ENCODE data around the gene DENR. TPM values are rescaled to one million over a fixed set of nuclear protein-coding genes. Genes with fewer than 3 reads are reported as not detected.
"Not testable (repeated sequence)": the region's sequence is repeated elsewhere in the genome, so short reads cannot be mapped to it uniquely, and the experiment has no call there.

Gene DENR
- total and polyA plus RNA-seq, 2 of the 8 experiments (the other 6 are each of a cell fraction or from before 2014, with no cell fraction given) = 26.9 to 84.0 TPM

DNA sequence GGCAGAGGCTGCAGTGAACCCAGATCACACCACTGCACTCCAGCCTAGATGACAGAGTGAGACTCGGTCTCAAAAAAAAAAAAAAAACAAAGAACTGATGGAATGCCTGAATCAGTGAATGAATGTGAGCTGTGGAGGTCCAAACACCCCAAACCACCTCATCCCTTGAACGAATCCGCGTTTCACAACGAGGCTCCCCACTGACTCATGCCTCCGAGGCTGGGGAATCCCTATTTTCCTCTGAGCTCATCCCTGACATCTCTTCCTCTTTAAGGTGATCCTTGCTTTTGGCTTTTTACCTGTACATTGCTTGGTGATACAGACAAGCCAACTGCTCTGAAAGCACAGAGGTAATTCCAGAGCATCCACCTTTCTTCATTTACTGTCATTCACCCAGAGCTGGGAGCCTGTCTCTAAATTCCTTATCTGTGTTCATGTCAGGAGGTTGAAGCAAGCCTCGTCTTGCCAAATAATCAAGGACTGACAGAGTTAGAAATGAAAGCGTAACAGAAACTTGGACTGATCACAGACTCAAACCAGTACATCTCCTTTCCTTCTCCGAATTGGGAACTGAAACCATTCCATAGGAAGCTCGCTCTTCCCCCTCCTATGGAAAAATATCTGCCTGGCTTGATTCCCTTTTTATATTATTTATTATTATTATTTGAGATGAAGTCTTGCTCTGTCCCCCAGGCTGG, 39.0 kb upstream of the DENR start:
- not testable (repeated sequence) for FAIRE-seq

DNA sequence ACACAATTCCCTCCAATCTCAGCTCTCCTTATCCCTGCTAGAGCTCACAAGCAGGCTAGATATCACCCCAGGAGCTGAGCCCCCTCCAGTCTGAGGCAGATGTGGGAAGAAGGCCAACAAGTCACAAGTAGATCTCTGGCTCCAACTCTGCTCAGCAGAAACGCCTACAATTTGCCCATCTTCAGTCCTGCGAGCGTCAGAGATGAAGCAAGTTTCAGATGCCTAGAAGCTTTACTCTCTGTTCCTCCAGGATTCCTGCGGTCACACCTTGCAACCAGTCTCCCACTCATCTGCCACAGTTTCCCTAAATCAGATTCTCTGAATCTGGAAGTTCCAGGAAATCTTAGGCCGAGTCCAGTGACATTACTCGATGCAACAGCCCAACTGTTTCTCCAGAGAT, 37.4 kb upstream of the DENR start:
- H2AFZ ChIP-seq (ENCODE audit: low read length); H2BK5ac ChIP-seq (ENCODE audit: low read depth, low read length); H3K4ac ChIP-seq (replicated peaks; ENCODE audit: insufficient read length, low read depth, low read length); H3K4me3 ChIP-seq (ENCODE audit: extremely low read depth in 1 of 4, insufficient read depth in 2 of 4, low read depth in 3 of 4, low read length in 4 of 4); H3K56ac ChIP-seq (replicated peaks; ENCODE audit: insufficient read length, low read depth, low read length); DNase-seq (ENCODE audit: low read depth in 1 of 2, low spot score in 2 of 2); H3K23me2 ChIP-seq (ENCODE audit: low read depth, low read length); H3K14ac ChIP-seq (ENCODE audit: insufficient read length); H2BK120ac ChIP-seq (replicated peaks; ENCODE audit: low read depth, low read length); H4K8ac ChIP-seq (ENCODE audit: extremely low read depth, insufficient read depth, low read length); H3K9ac ChIP-seq (replicated peaks in 1 of 4; ENCODE audit: extremely low read depth in 1 of 4, low read depth in 3 of 4, low read length in 3 of 4); H2AK5ac ChIP-seq (ENCODE audit: low read depth, low read length); H3K4me1 ChIP-seq (replicated peaks in 1 of 4; ENCODE audit: control insufficient read depth in 3 of 4, insufficient read depth in 4 of 4, low read length in 3 of 4); H2BK15ac ChIP-seq (ENCODE audit: low read length); POLR2A ChIA-PET (ENCODE audit: partially characterized antibody); H3K79me2 ChIP-seq (ENCODE audit: control insufficient read depth in 1 of 2, insufficient read depth in 2 of 2, low read length in 2 of 2); H3K18ac ChIP-seq (ENCODE audit: extremely low read depth, low read length); H4K5ac ChIP-seq (ENCODE audit: insufficient read length, low read depth, low read length); H3K4me2 ChIP-seq (ENCODE audit: insufficient read depth in 1 of 2, low read depth in 2 of 2, low read length in 2 of 2); H3K36me3 ChIP-seq (ENCODE audit: control insufficient read depth in 2 of 4, insufficient read depth in 4 of 4, low read length in 3 of 4); H3K79me1 ChIP-seq (ENCODE audit: low read depth, low read length); FAIRE-seq; H3K27ac ChIP-seq (ENCODE audit: low read depth, low read length); H4K20me1 ChIP-seq (replicated peaks in 1 of 2; ENCODE audit: control insufficient read depth in 1 of 2, insufficient read depth in 2 of 2, low read length in 2 of 2); H2BK20ac ChIP-seq (ENCODE audit: low read length); H3K23ac ChIP-seq (ENCODE audit: insufficient read length); H2BK12ac ChIP-seq (ENCODE audit: low read depth, low read length); H4K91ac ChIP-seq (replicated peaks; ENCODE audit: insufficient read length, low read length); H3K27me3 ChIP-seq (replicated peaks in 1 of 4; ENCODE audit: control insufficient read depth in 3 of 4, extremely low read depth in 1 of 4, insufficient read depth in 3 of 4, low read length in 3 of 4); H3K9me3 ChIP-seq (ENCODE audit: insufficient read depth in 2 of 2, low read depth in 1 of 2, low read length in 1 of 2): not testable (repeated sequence)
- 91% methylated on average over 6 of the region's 6 CpGs; no CpG with 5 or more reads in 1 of the 2 experiments for WGBS, 2 experiments (ENCODE audit: extremely low coverage in 1 of 2, insufficient coverage in 1 of 2, insufficient read length in 1 of 2, insufficient replicate concordance in 2 of 2, low coverage in 1 of 2, low lambda C conversion rate in 2 of 2, missing lambda C conversion rate in 1 of 2)
- CTCF ChIA-PET (ENCODE audit: partially characterized antibody) = interaction anchor here (1.1 kb wide), 1 partner anchor 20 kb away, joined by 3 read pairs; no protein-coding TSS in a partner anchor

More for the DNA sequence above, 39.0 kb upstream of the DENR start:
- H3K36me3 ChIP-seq (ENCODE audit: control insufficient read depth in 2 of 4, insufficient read depth in 4 of 4, low read length in 3 of 4); H3K4me2 ChIP-seq (ENCODE audit: insufficient read depth in 1 of 2, low read depth in 2 of 2, low read length in 2 of 2); H3K27me3 ChIP-seq (replicated peaks in 1 of 4; ENCODE audit: control insufficient read depth in 3 of 4, extremely low read depth in 1 of 4, insufficient read depth in 3 of 4, low read length in 3 of 4); H3K4ac ChIP-seq (replicated peaks; ENCODE audit: insufficient read length, low read depth, low read length); H2BK12ac ChIP-seq (ENCODE audit: low read depth, low read length); H2BK20ac ChIP-seq (ENCODE audit: low read length); H4K5ac ChIP-seq (ENCODE audit: insufficient read length, low read depth, low read length); DNase-seq (ENCODE audit: low read depth in 1 of 2, low spot score in 2 of 2); H4K20me1 ChIP-seq (replicated peaks in 1 of 2; ENCODE audit: control insufficient read depth in 1 of 2, insufficient read depth in 2 of 2, low read length in 2 of 2); CTCF ChIA-PET (ENCODE audit: partially characterized antibody); H3K79me1 ChIP-seq (ENCODE audit: low read depth, low read length); H3K18ac ChIP-seq (ENCODE audit: extremely low read depth, low read length); H3K79me2 ChIP-seq (ENCODE audit: control insufficient read depth in 1 of 2, insufficient read depth in 2 of 2, low read length in 2 of 2); H2BK15ac ChIP-seq (ENCODE audit: low read length); H3K14ac ChIP-seq (ENCODE audit: insufficient read length); H4K8ac ChIP-seq (ENCODE audit: extremely low read depth, insufficient read depth, low read length); H3K4me3 ChIP-seq (ENCODE audit: extremely low read depth in 1 of 4, insufficient read depth in 2 of 4, low read depth in 3 of 4, low read length in 4 of 4); H3K23me2 ChIP-seq (ENCODE audit: low read depth, low read length); H3K9ac ChIP-seq (replicated peaks in 1 of 4; ENCODE audit: extremely low read depth in 1 of 4, low read depth in 3 of 4, low read length in 3 of 4); H4K91ac ChIP-seq (replicated peaks; ENCODE audit: insufficient read length, low read length); H3K23ac ChIP-seq (ENCODE audit: insufficient read length); H3K27ac ChIP-seq (ENCODE audit: low read depth, low read length); H2BK5ac ChIP-seq (ENCODE audit: low read depth, low read length); H3K9me3 ChIP-seq (ENCODE audit: insufficient read depth in 2 of 2, low read depth in 1 of 2, low read length in 1 of 2); H2BK120ac ChIP-seq (replicated peaks; ENCODE audit: low read depth, low read length); H2AK5ac ChIP-seq (ENCODE audit: low read depth, low read length); H3K4me1 ChIP-seq (replicated peaks in 1 of 4; ENCODE audit: control insufficient read depth in 3 of 4, insufficient read depth in 4 of 4, low read length in 3 of 4); POLR2A ChIA-PET (ENCODE audit: partially characterized antibody); H3K56ac ChIP-seq (replicated peaks; ENCODE audit: insufficient read length, low read depth, low read length); H2AFZ ChIP-seq (ENCODE audit: low read length): not testable (repeated sequence)
- WGBS, 2 experiments (ENCODE audit: extremely low coverage in 1 of 2, insufficient coverage in 1 of 2, insufficient read length in 1 of 2, insufficient replicate concordance in 2 of 2, low coverage in 1 of 2, low lambda C conversion rate in 2 of 2, missing lambda C conversion rate in 1 of 2) = 80% methylated on average over 3 of the region's 10 CpGs; no CpG with 5 or more reads in 1 of the 2 experiments

Measured in H1 (cell line).